ENCODE data around the gene SRGAP1. TPM values are rescaled to one million over a fixed set of nuclear protein-coding genes. Genes with fewer than 3 reads are reported as not detected.

SRGAP1 gene
- total and polyA plus RNA-seq, 2 donors from 2014 or later: 1.8 to 13.5 TPM

DNA sequence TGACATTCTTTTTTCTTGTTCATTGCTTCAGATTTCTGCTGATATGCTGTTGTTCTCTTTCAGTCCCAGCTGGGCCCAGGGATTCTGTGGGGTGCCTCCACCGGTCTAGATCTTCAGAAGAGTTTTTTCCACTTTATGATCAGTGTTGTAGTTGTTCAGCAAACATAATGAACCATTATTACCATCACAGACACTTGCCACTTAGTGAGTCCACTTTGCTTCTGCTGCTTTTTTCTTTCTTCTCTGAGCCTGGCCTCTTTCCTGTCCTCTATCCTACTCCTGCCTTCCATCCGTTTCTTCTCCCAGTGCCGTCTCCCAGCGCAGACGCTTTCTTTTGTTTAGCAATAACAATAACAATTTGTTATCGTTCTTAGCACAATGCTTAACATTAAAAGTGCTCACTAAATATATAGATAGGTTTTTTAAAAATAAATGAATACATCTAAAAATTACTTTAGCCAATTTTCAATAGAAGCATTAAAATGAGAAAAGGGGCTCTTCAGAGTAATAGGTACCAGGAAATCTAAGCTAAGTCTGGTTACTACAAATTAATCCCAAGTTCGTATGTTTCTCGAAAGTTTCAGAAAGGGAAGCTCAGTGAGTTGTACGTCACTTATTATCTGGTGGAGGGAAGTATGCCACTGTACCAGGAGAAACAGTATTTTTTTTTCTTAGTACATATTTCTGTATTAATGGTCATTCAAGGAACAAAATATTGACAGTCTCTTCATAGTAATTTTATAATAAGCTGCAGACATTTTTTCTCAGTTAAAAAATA is 98.2 kb downstream of the SRGAP1 start:
- DNase-seq (no peak), FAIRE-seq (no peak)
- no peaks in the 10 kb centered on the region for H3K36me3 ChIP-seq (ENCODE audit: control insufficient read depth in 2 of 3, insufficient read depth in 3 of 3, low read length in 3 of 3)
- TF ChIP-seq CTCF (IDR thresholded peaks at IDR 0.05; ENCODE audit: borderline replicate concordance, extremely low read depth, insufficient read depth): no peak
- H3K4me1 ChIP-seq (ENCODE audit: control insufficient read depth in 2 of 3, insufficient read depth in 2 of 3, low read depth in 1 of 3, low read length in 3 of 3): peaks cover 0 to 3% (median 3%) of the 10 kb centered on the region in 3 donors
- H3K27me3 ChIP-seq (ENCODE audit: control insufficient read depth, insufficient read depth, low read length): no peaks in the 10 kb centered on the region
- H3K27ac ChIP-seq (ENCODE audit: low read depth in 2 of 2, low read length in 2 of 2): no peak overlapping the region
- intact Hi-C loops (cut with DNase I): no loop called here
- no peaks in the 10 kb centered on the region for H3K9me3 ChIP-seq (ENCODE audit: control insufficient read depth in 2 of 3, insufficient read depth in 1 of 3, low read length in 3 of 3)
- H3K9ac ChIP-seq (ENCODE audit: low read length in 3 of 3): no peak overlapping the region
- H3K4me3 ChIP-seq (ENCODE audit: low read length in 3 of 3): no peak overlapping the region

DNA sequence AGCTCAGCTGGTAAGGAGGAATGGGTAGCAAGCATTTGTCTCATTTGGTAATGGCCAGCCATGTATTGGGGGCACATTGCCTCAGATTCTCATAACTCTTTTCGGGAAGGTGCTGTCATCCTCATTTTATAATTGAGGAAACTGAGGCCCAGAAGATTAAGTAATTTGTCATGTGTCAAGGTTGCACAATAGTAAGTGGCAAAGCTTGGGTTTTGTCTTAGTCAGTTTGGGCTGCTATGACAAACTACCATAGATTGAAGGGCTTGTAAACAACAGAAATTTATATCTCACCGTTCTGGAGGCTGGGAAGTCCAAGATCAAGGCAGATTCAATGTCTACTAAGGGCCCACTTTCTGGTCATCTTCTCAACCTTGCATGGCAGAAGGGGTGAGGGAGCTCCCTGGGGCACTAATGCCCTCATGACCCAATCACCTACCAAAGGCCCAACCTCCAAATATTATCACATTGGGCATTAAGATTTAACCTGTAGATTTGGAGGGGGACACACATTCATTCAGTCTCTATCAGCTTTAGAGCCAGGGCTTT is 99.6 kb downstream of the SRGAP1 start:
- Histone ChIP-seq H3K27me3 (ENCODE audit: control insufficient read depth, insufficient read depth, low read length) (no peaks in the 10 kb centered on the region), H3K9ac (ENCODE audit: low read length in 3 of 3) (no peak overlapping the region), H3K9me3 (ENCODE audit: control insufficient read depth in 2 of 3, insufficient read depth in 1 of 3, low read length in 3 of 3) (no peaks in the 10 kb centered on the region), H3K4me1 (ENCODE audit: control insufficient read depth in 2 of 3, insufficient read depth in 2 of 3, low read depth in 1 of 3, low read length in 3 of 3) (peaks cover 0 to 3% (median 3%) of the 10 kb centered on the region in 3 donors), H3K27ac (ENCODE audit: low read depth in 2 of 2, low read length in 2 of 2) (no peak overlapping the region), H3K4me3 (ENCODE audit: low read length in 3 of 3) (no peak overlapping the region), H3K36me3 (ENCODE audit: control insufficient read depth in 2 of 3, insufficient read depth in 3 of 3, low read length in 3 of 3) (no peaks in the 10 kb centered on the region)
- FAIRE-seq: no peak
- intact Hi-C loops (cut with DNase I): no loop called here
- no peak for TF ChIP-seq CTCF (IDR thresholded peaks at IDR 0.05; ENCODE audit: borderline replicate concordance, extremely low read depth, insufficient read depth)
- no peak for DNase-seq

- TF ChIP-seq CTCF (IDR thresholded peaks at IDR 0.05; ENCODE audit: borderline replicate concordance, extremely low read depth, insufficient read depth): no peak
- H3K27ac ChIP-seq (ENCODE audit: low read depth in 2 of 2, low read length in 2 of 2): no peak overlapping the region
- intact Hi-C loops (cut with DNase I): no loop called here
- FAIRE-seq (no peak), DNase-seq (peak in 2 of 5 donors; percentile 17 to 56)
- peaks cover 2 to 3% (median 3%) of the 10 kb centered on the region in 3 donors for H3K4me1 ChIP-seq (ENCODE audit: control insufficient read depth in 2 of 3, insufficient read depth in 2 of 3, low read depth in 1 of 3, low read length in 3 of 3)
- H3K9ac ChIP-seq (ENCODE audit: low read length in 3 of 3): no peak overlapping the region
- no peaks in the 10 kb centered on the region for H3K9me3 ChIP-seq (ENCODE audit: control insufficient read depth in 2 of 3, insufficient read depth in 1 of 3, low read length in 3 of 3)
- no peaks in the 10 kb centered on the region for H3K36me3 ChIP-seq (ENCODE audit: control insufficient read depth in 2 of 3, insufficient read depth in 3 of 3, low read length in 3 of 3)
- H3K4me3 ChIP-seq (ENCODE audit: low read length in 3 of 3): no peak overlapping the region
- no peaks in the 10 kb centered on the region for H3K27me3 ChIP-seq (ENCODE audit: control insufficient read depth, insufficient read depth, low read length)
Measured at GRCh38 chr12:63944586-63945228, 100.2 kb downstream of the SRGAP1 start.

Data from kidney (tissue), 14 donors.